ENCODE results near the gene CLEC4F.

CLEC4F gene

DNA sequence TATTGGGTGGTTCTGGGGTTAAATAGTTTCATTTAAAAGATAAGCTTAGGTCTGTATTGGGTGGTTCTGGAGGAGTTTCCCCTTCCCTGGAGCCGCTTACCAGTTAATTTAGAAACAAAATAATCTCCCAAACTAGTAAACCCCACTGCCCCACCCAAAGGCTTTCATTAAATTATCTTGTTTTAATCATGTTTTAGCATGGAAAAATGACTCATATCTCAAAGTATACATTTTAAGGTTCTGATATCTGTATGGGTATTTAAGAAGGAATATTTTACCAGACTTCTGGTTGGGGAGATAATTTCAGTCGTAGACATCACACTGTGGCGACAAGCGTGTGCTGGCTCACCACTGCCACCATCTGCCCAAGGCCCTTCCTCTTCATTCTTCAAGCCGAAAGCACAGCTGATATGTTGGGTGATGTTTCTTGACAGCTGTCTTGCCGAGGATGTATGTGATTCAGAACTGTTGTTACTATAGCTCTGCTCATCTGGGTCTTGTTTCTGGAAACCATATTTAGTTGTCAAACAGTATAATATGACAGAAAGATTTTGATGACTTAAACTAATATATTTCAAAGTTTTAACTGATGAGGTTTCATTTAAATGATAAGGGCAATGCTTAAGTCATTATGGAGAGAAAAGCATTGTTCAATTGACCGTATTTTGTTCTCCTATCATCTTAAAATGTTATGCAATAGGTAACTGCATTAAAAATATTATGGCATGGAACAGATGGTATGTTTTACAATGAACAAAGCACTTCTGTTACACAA, 35.1 kb downstream of the CLEC4F start:
- DNase-seq, result no peak

DNA sequence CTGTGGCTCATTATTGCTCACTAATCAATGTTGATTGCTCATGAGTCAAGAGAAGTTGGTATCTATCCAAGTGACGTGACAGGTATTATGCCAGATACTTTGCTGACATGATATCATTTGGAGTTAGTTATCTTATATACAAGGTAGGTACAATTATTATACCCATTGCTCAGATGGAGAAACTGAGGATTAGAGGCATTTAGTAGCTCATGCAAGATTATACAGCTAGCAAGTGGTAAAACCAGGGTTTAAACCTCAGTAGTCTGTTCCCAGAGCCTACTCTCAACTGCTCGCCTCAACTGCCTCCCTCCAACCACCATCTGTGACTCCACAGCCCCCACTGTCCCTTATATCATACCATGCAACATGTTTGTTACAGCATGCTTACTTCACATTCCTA, 36.1 kb downstream of the CLEC4F start:
- DNase-seq, result no peak

- no peak for DNase-seq
Observed at GRCh38 chr2:70779911-70780545, 40.4 kb downstream of the CLEC4F start.

GRCh38 chr2:70779491-70779890, 40.9 kb downstream of the CLEC4F start:
- DNase-seq, result no peak

DNA sequence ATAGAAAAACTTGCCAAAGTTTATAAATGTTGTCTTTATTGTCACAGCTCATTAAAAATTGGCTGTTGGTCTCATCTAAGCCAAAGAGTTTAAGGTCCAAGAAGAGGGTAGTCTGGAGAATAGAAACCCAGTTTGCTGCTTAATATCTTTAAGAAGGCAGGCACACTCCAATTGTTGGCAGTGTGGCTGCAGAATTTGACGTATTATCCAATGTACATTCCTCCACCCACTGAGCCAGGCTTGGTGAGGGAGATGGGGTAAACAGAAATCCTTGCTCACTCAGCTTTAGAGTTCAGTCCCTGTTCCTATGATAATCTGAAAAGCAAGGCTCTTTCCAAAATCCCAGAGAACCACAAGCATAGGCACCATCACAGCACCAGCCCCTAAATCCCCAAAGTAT, 41.7 kb downstream of the CLEC4F start:
- DNase-seq, result no peak

DNA sequence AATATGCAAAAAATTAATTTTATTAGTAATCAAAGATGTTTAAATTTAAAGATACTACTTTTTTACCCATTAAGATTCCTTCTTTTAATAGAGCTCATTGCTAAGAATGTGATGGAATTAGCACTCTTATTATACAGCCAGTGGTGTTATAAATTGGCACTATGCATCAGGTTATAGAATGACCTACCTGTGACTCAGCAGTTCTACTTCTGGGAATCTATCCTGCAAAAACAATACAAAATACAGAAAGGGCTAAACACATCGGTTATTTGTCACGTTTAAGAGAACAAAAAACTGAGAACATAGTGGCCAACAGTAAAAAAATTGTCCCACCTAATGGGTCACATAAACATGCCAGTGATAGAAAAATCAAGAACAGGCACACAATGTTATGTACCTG, 42.9 kb downstream of the CLEC4F start:
- no peak for DNase-seq

DNA sequence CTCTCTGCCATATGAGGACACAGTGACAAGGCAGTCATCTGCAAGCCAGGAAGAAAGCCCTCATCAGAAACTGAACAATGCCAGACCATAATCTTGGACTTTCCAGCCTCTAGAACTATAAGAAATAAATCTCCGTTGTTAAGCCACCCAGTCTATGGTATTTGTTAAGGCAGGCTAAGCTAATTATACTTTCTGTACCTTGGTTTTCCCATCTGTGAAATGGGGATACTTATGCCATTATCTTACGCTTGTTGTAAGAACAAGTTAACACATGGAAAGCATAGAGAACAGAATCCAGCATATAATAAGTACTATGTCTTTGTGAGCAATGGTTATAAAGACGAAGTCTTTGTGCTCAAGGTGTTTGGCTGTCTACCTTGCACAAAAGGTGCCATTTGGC, 44.1 kb downstream of the CLEC4F start:
- DNase-seq, result no peak

DNA sequence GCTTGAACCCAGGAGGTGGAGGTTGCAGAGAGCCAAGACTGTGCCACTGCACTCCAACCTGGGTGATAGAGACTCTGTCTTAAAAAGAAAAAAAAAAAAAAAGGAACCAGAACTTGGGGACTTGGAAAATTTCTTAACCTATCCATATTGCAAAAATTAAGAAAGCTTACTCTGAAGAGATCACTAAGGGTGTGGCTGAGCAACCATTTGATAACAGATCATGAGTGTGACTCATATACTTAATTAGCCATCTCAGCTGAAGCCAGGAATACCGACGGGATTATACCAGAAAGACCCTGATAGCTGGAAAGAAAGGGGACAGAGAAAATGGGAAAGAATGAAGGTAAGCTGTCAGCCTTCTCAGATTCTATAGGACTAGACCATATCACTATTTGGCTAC, 45.3 kb downstream of the CLEC4F start:
- DNase-seq, result no peak

DNA sequence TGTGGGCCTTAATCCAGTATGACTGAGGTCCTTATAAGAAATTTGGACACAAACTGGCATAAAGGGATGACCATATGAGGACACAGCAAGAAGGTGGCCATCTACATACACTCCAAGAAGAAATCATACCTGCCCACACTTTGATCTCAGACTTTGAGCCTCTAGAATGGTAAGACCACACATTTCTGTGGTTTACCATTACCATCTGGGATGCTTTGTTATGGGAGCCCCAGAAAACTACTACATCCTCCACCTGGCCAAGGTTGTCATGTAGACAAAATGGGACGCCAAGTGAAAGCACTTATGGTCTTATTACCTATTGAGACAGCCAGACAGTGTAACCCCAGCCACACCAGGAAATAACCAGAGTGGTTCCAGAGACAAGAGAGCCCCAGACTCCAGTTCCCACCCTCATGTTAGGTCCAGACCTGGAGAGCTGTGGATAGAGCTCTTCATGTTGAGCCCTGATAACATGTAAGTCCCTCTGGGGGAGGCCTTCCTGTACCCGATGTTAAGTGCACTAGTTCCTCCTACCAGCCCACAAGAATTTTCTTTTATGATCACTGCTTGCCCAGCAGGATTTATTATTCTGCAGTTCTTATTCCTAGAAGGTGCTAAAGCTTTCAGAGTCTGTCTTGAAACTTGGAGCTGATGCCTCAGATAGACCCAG, 47.8 kb downstream of the CLEC4F start:
- no peak for DNase-seq

DNA sequence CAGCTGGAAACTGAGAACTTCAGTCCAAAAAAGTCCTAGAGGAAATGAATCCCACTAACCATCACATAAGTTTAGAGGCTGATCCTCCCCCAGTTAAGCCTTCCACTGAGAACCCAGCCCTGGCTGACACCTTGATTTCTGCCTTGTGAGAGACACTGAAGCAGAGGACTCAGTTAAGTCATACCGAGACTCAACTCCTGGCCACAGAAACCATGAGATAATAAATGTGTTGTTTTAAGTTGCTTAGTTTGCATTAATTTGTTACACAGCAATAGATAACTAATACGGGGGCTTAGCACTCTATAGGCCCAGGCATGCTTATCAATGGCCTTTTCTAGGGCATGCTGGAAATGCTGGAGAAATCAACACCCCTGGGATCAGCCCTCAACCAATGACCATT, 49.0 kb downstream of the CLEC4F start:
- no peak for DNase-seq

GRCh38 chr2:70769450-70769849, 50.9 kb downstream of the CLEC4F start:
- DNase-seq, result no peak

DNA sequence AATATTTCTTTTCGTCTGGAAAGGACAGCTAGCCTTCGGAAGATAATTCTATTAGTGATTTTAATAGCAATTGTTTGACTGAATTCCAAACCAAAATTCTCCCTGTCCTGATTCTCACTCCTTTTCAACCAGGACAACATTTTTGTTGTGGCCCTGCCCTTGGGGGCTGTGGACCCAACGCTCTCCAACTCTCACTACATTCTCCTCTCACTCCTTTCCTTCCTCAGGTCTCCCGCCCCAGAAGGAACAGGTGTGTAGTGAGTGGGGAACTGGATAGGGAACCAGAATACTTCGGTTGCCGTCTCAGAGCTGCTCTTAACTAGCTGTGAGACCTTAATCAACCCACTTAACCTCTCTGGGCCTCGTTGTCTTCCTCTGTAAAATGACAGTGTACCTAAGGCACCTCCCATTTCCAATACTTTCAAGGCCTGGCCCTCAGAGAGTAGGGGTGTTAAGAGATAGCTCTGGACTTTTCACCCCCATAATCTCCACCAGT, 51.8 kb downstream of the CLEC4F start:
- DNase-seq, result no peak

- no peak for DNase-seq
Observed at GRCh38 chr2:70767699-70768589, 52.5 kb downstream of the CLEC4F start, which contains the start of gene ADD2. ADD2 (minus strand) TSS chr2:70768200; CDS start chr2:70706408, 61,792 bp downstream.

DNA sequence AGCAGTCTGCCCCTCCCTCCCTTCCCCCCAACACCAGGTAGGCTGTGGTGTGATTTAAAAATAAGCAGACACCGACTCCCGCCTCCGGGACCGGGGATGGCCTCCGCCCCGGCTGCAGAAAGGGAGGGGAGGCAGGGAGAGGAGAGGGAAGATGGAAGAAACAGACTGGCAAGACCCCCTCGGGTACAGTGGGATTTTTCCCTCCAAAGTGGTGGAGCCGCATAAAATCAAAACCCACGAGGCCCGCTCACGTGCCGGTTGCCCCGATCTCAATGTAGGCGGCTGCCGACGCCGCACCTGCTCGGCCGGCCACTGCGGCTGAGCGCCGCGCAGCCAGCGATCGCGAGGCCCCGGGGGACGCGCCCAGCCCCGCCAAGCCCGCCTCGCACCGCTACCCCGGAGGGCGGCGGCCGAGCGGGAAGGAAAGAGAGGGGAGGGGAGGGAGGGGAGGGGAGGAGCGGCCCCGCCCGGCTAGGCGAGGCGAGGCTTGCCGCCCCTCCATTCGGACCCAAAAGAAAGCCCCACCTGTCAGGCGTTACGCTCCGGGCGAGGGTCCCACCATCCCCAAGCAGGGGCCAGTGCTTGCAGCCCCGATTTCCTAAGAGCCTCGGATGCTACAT, 53.2 kb downstream of the CLEC4F start:
- no peak for DNase-seq

DNA sequence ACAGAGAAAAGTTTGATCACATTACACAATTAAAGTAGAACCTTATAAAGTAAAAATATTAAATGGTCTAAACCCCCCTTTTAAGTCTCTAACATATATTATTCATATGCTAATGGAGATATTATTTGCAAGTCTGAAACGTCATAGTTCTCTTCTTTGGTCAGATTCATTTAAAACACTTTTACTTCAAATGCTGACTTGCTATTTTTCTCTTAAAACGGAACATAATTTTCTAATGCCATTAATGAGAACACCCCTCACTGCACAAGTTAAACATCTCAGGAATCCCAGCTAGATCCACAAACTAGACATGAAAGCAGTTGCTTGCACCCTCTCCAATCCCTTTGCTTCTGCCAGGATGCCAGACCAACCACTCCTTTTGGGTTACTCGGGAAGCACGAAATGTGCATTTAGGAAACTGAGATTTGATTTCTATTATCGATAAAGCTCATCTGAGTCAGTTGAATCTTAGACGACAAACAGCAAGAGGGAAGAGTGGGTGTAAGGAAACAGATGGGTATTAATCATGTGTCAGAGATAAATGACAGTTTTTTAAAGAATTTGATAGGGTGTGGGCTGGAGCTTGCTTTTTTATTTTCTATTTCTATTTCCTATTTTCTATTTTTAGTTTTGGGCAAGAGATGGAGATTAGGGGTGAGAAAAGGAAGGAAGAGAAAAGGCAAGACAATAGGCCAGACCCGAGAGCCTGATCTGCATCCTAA, 53.9 kb downstream of the CLEC4F start:
- no peak for DNase-seq

- no peak for DNase-seq
Observed at GRCh38 chr2:70765507-70765906, 54.9 kb downstream of the CLEC4F start.

DNA sequence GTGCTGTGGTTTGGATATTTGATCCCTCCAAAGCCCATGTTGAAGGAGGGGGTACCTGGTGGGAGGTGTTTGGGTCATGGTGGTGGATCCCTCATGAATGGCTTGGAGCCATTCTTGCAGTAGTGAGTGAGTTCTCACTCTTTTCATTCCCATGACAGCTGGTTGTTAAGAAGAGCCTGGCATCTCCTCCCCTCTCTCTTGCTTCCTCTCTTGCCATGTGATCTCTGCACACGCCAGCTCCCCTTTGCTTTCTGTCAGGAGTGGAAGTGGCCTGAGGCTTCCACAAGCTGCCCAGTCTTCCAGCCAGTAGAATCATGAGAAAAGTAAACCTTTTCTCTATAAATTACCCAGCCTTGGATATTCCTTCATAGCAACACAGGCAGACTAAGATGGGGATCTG, 61.0 kb downstream of the CLEC4F start:
- DNase-seq, result no peak

Data from activated effector memory CD4-positive, alpha-beta T cell treated with Interleukin-2 at 50 U/mL for 16 hours (primary cell).